HG03520 (cell line): ENCODE measurements around the gene KCNT1.

Experiments
- ATAC-seq: cut with Tn5 transposase; IDR thresholded peaks from one replicate; pipeline ENCODE4 v1.9.1; 2021; ENCODE audit warnings: mild to moderate bottlenecking, moderate library complexity; ENCODE audit not compliant: unreplicated experiment

Gene KCNT1

GRCh38 chr9:135815830-135816650 lies 114.1 kb downstream of the KCNT1 start:
- no peak for ATAC-seq

GRCh38 chr9:135816651-135816970 lies 114.6 kb downstream of the KCNT1 start:
- no peak for ATAC-seq

- ATAC-seq, result no peak
These were observed 116.1 kb downstream of the KCNT1 start for GRCh38 chr9:135817951-135818717.

GRCh38 chr9:135818718-135819475 lies 116.9 kb downstream of the KCNT1 start:
- ATAC-seq, result no peak

- no peak for ATAC-seq
These were observed 117.9 kb downstream of the KCNT1 start for GRCh38 chr9:135819905-135820304.

- ATAC-seq, result no peak
These were observed 118.7 kb downstream of the KCNT1 start for GRCh38 chr9:135820661-135821060.

- no peak for ATAC-seq
These were observed 119.1 kb downstream of the KCNT1 start for GRCh38 chr9:135821116-135821515.

GRCh38 chr9:135821733-135822373 lies 119.9 kb downstream of the KCNT1 start:
- no peak for ATAC-seq

- no peak for ATAC-seq
These were observed 120.4 kb downstream of the KCNT1 start for GRCh38 chr9:135822374-135822755.

- ATAC-seq, result no peak
These were observed 121.1 kb downstream of the KCNT1 start for GRCh38 chr9:135823036-135823435.

- ATAC-seq, result no peak
These were observed 123.6 kb downstream of the KCNT1 start for GRCh38 chr9:135825435-135826187.

- no peak for ATAC-seq
These were observed 124.2 kb downstream of the KCNT1 start for GRCh38 chr9:135826188-135826545.

GRCh38 chr9:135827301-135827700 lies 125.3 kb downstream of the KCNT1 start:
- no peak for ATAC-seq

GRCh38 chr9:135827866-135828580 lies 126.0 kb downstream of the KCNT1 start:
- ATAC-seq, result no peak

- no peak for ATAC-seq
These were observed 126.7 kb downstream of the KCNT1 start for GRCh38 chr9:135828656-135829055.

- no peak for ATAC-seq
These were observed 128.5 kb downstream of the KCNT1 start for GRCh38 chr9:135830496-135830895.

- ATAC-seq, result no peak
These were observed 131.9 kb downstream of the KCNT1 start for GRCh38 chr9:135833864-135834263.

- no peak for ATAC-seq
These were observed 133.1 kb downstream of the KCNT1 start for GRCh38 chr9:135835131-135835530.

GRCh38 chr9:135839516-135839915 lies 137.5 kb downstream of the KCNT1 start:
- no peak for ATAC-seq

- no peak for ATAC-seq
These were observed 138.1 kb downstream of the KCNT1 start for GRCh38 chr9:135840107-135840506.
